ENCODE results near the gene SRSF7. TPM values are rescaled to one million over a fixed set of nuclear protein-coding genes. Genes with fewer than 3 reads are reported as not detected.

Gene SRSF7
- total RNA-seq, 1 donor from 2014 or later, result 248 TPM

DNA sequence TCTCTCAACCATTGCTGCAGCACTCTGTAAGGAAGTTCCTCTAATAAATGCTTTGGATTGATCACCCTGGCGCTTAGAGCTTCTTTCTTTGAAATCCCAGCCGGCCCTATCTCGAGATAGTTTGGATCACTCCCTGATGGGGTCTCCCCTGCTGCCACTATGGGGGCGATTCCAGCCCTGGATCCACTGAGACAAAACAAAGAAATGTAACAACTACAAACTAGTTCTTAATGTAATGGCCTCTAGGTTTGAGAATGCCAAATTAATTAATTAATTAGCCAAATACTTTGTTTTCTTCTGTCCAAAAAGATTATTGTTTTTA, 15.2 kb downstream of the SRSF7 start:
- no peaks in the 10 kb centered on the region for H3K9me3 Mint-ChIP-seq
- peaks cover 30% of the 10 kb centered on the region for H3K4me1 Mint-ChIP-seq (ENCODE audit: unreplicated experiment)
- DNase-seq (ENCODE audit: extremely low spot score, unreplicated experiment), result no peak
- no peaks in the 10 kb centered on the region for H3K27me3 Mint-ChIP-seq
- no peak overlapping the region for H3K4me3 Mint-ChIP-seq
- TF ChIP-seq CTCF (conservative IDR thresholded peaks at IDR 0.05), result no peak
- H3K27ac Mint-ChIP-seq, result peak overlapping the region; percentile 98
- H3K36me3 Mint-ChIP-seq, result peaks cover 29% of the 10 kb centered on the region

- H3K36me3 Mint-ChIP-seq, result peaks cover 25% of the 10 kb centered on the region
Observed at GRCh38 chr2:38734299-38735058, 16.7 kb downstream of the SRSF7 start.

DNA sequence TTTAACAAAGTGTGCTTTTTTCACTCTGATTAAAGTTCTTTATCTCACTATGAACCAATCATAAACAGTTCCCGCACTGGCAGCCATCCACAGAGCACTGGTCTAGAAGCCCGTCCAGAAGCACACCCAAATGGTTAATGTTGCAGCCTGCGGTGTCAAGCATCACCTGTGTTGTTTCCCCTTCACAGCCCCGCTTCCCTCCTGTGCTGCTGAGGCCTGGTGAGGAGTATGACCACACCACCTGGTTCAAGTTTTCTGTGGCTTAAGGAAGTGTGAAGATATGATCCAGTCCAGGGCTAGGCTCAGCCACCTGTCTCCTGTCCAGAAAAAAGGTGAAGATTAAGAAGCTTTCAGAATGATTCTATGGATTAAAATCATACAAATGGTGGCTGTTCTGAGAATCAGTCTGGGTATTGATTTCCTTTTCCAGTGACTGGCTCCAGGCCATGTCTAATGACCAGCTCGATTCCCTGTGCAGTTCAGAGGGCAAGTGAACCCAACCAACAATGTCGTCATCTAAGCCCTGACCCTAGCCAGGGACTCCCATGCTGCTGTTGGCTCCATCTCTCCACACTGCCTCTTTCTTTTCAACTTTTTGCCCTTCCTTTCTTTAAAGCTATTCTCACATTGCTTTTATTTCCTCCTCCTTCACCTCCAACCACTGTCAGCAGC, 17.7 kb downstream of the SRSF7 start:
- no peak for DNase-seq (ENCODE audit: extremely low spot score, unreplicated experiment)
- TF ChIP-seq CTCF (conservative IDR thresholded peaks at IDR 0.05), result no peak
- H3K4me1 Mint-ChIP-seq (ENCODE audit: unreplicated experiment), result peaks cover 29% of the 10 kb centered on the region
- H3K4me3 Mint-ChIP-seq, result no peak overlapping the region
- no peaks in the 10 kb centered on the region for H3K27me3 Mint-ChIP-seq
- no peak overlapping the region for H3K27ac Mint-ChIP-seq
- peaks cover 17% of the 10 kb centered on the region for H3K36me3 Mint-ChIP-seq
- no peaks in the 10 kb centered on the region for H3K9me3 Mint-ChIP-seq

More at GRCh38 chr2:38734299-38735058, 16.7 kb downstream of the SRSF7 start:
- no peak overlapping the region for H3K4me3 Mint-ChIP-seq
- no peaks in the 10 kb centered on the region for H3K9me3 Mint-ChIP-seq
- DNase-seq (ENCODE audit: extremely low spot score, unreplicated experiment), result no peak
- TF ChIP-seq CTCF (conservative IDR thresholded peaks at IDR 0.05), result no peak
- peaks cover 30% of the 10 kb centered on the region for H3K4me1 Mint-ChIP-seq (ENCODE audit: unreplicated experiment)
- H3K27ac Mint-ChIP-seq, result peak overlapping the region; percentile 48
- H3K27me3 Mint-ChIP-seq, result no peaks in the 10 kb centered on the region

- Mint-ChIP-seq H3K9me3 (no peaks in the 10 kb centered on the region), H3K27ac (no peak overlapping the region), H3K4me3 (no peak overlapping the region), H3K36me3 (peaks cover 10% of the 10 kb centered on the region), H3K27me3 (no peaks in the 10 kb centered on the region), H3K4me1 (ENCODE audit: unreplicated experiment) (peaks cover 14% of the 10 kb centered on the region)
- no peak for DNase-seq (ENCODE audit: extremely low spot score, unreplicated experiment)
- no peak for TF ChIP-seq CTCF (conservative IDR thresholded peaks at IDR 0.05)
Observed at GRCh38 chr2:38731684-38732221, 19.4 kb downstream of the SRSF7 start.

- H3K4me3 Mint-ChIP-seq, result no peak overlapping the region
Observed at GRCh38 chr2:38731090-38731489, 20.1 kb downstream of the SRSF7 start.

More at GRCh38 chr2:38731090-38731489, 20.1 kb downstream of the SRSF7 start:
- TF ChIP-seq CTCF (conservative IDR thresholded peaks at IDR 0.05), result no peak
- Mint-ChIP-seq H3K4me1 (ENCODE audit: unreplicated experiment) (peaks cover 12% of the 10 kb centered on the region), H3K27me3 (no peaks in the 10 kb centered on the region), H3K27ac (no peak overlapping the region), H3K36me3 (peaks cover 10% of the 10 kb centered on the region), H3K9me3 (no peaks in the 10 kb centered on the region)
- no peak for DNase-seq (ENCODE audit: extremely low spot score, unreplicated experiment)

Data from type B pancreatic cell (in vitro differentiated cells).